Forelimb muscle (tissue), 1 donor: ENCODE results near the gene SP4. TPM values are rescaled to one million over a fixed set of nuclear protein-coding genes. Genes with fewer than 3 reads are reported as not detected.

Experiments used
- DNase-seq: peaks from one replicate; pipeline ENCODE4 v3.0.0-alpha.2; 2013; ENCODE audit warnings: low read depth
- polyA plus RNA-seq: library from polyadenylated mRNA; unstranded; fragments of 120-200 nt; gene quantifications from one replicate; pipeline ENCODE4 v1.2.1, GENCODE V29; 2013; ENCODE audit not compliant: insufficient read length

SP4 gene
- polyA plus RNA-seq, 1 donor = 7.0 TPM

DNA sequence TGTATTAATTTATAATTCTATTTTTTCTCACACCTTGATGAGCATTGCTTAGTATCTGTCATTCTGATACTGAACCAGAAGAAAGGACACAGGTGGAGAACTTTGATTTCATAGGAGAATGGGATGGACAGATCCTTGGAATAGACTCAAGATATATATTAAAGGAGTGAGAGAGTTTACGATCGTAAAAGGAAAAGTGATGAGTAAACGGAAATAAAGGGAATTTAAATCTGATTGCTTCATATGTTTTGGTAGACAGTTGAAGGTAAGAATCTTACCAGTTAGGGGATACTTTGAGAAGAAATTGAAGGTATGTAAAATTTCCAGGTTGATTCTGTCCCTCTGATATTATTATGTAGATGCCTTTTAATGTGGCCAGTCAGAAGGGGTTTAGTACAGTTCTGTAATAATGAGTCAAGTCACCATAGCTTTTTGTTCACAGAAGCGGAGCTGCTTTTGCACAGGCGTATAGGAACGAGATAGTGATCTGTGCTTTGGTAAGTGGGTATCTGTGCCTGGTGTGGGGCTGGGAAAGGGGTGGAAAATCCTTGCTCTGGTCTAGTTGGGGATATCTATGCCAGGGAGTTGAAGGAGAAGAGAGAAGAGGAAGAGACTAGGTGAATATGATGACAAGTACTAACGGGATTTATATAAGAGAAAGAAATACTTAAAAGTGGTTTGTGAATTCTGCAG, 15.4 kb downstream of the SP4 start:
- DNase-seq = no peak

DNA sequence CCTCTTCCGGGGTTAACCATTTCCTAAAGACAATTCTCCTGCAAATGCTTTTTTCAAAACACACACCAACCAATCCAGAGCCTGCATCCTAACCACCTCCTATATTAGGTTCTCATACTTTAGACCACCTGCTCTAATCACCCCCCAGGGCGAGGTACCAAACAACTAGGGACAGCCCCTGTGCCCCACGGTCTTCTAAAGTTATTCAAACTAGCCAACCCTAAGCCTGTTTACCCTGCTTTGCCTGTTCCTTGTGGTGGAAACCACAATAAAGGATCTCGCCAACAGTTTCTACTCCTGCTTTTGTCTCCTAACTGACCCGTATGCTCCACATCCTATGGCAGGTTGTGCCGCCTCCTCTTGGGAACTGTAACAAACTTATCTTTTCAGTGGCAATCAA, 21.1 kb downstream of the SP4 start:
- DNase-seq = no peak

DNA sequence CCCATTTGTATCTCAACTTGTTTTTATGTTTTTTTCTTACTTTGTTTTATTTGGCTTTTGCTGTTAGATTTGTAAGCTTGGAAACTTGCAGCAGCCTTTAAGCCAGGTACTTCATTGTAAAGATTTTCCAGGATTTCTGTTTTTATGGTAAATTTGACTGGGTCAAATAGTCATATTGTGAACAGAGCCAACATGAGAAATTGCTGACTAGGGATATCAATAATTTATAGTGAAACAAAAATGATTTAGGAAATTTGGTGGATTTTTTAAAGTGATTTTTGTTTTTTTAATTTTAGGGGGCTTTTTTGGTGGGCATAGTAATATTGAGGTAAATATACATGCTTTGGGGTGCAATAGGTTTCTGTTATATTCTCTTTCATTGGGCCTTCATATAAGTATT, 22.2 kb downstream of the SP4 start:
- DNase-seq = no peak

DNA sequence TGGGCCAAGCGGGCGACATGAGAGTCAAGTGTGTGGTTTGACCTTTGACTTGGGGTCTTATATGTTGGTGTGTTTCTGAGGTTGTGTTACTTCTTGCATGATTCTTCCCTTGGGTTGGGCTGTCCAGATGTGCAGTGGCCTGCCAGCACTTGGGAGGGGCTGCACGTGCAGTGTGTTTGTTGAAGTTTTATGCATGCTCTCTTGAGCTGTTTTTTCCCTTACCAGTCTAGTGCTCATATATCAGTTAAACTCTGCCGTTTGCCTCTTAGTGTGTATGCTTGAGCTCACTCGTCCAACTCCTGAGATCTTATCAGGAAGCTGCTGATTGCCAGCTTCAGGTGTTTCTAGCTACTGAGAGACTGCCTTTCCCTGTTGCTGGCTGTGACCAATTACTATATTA, 23.1 kb downstream of the SP4 start:
- no peak for DNase-seq

DNA sequence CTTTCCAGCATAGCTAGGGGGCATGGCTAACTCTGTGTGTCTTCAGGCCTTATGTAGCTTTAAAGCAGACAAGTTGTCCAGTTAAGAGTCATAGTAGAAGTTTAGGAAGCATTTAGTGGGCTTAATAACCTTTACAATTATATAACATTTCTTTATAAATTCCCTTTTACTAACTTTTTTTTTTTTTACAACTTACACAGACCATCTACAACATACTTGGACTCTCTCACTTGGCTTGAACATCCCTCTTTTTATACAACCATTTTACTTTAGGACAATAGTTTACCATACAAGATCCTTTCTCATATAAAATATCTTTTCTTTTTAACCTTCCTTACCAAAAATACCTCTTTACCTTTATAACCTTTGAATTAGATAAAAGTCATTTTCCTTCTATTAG, 26.3 kb downstream of the SP4 start:
- DNase-seq = no peak

DNA sequence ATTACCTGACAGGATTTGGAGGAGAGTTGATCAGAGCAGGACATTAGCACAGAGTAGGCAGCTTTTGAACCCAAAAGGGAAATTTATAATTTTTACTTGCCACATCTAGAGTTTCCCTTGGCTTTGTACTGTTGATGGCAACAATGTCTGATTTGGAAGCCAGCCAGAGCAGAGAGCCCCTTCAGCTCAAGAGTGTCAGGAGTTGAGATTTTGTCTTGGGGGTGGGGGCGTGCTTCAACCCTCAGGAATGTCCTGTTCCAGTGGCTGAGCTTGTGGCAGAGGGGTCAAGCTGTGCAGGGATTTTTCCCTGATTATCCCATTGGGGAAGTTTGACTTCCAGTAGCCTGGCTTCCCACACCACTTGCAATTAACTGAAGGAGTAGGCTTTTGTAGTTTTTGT, 27.0 kb downstream of the SP4 start:
- DNase-seq = no peak

DNA sequence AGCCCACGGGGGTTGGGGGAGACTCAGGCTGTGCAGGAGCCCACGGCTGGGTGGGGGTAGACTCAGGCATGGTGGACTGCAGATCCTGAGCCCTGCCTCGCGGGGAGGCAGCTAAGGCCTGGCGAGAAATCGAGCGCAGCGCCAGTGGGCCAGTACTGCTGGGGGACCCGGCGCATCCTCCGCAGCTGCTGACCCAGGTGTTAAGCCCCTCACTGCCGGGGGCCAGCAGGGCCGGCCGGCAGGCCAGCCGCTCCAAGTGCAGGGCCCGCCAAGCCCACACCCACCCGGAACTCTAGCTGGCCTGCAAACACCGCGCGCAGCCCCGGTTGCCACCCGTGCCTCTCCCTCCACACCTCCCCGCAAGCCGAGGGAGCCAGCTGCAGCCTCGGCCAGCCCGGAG, 33.4 kb downstream of the SP4 start:
- no peak for DNase-seq

DNA sequence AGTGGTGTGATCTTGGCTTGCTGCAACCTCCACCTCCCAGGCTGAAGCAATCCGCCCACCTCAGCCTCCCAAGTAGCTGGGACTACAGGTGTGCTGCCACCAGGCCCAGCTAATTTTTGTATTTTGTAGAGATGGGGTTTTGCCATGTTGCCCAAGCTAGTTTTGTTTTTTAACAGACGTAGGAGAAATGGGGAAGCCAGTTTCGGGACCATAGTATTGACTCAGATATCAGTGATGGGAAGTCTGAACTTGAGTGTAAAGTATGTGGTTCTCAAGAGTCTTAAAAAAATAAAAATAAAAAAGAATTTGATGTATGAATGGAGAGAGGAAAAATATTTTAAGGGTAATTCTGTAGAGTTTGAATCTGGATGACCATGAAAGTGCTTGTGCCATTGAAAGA, 34.2 kb downstream of the SP4 start:
- no peak for DNase-seq

DNA sequence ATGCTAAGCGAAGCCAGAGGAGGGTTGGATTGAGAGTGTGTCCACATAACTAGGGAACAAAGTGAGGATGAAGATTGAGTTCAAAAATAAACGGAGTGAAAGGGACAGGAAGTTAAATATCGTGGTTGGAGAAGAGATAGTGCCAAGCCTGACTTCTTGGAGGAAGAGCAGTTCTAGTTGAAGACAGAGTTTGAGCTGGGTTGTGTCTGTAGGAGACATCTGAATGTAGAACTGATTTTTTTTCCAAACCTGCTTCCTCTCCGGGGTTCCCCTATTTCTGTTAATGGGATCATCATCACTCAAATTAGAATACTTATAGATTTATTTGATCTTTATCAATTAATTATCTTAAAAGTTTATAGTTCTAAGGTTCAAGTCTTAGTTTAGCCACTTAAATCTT, 35.6 kb downstream of the SP4 start:
- DNase-seq = no peak

DNA sequence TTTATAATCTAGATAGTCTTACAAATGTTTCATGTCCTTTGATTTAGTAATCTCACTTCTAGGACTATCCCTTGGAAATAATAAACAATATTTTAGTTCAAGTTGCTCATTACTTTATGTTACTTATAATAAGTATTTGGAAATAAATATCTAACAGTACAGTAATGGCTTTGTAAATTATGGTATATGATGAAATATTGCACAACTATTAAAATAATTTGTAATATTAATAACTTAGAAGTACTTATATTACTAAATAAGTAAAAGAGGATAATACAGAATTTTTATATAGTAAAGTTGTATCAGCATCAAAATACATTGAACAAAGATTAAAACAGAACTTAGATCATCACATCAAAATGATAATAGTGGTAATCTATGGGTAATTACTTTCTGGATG, 41.1 kb downstream of the SP4 start:
- no peak for DNase-seq

DNA sequence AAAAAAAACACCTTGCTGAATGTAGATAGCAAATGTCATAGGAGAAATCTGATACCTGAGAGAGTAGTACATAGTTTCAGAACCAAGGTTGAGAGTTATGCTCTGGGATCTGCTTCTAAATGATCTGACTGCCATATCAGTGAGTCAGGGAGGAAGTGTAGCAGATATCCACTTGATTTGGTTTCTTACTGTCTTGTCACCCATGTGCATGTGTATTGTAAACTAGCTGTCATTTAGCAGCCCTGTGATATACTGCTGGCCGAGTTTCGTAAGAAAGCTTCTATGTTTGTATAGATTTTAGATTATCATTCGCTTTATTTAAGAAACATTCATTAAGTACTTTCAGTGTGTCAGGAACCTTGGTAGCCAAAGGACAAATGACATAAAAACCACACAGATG, 42.0 kb downstream of the SP4 start:
- DNase-seq = no peak

DNA sequence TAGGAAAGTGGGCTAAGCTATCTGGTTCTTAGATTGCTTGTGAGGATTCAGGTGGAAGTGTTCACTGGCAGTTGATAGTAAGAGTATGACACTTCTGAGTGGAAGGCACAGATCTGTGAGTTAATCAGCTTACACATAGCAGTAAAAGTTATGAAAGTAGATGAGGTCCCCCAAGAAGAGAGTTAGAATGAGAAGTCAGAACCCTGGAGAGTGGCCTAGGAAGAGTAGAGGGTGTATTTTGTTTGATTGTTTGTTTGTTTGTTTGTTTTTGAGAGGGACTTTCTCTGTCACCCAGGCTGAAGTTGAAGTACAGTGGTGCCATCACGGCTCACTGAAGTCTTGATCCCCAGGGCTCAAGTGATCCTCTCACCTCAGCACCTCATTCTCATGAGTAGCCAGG, 44.1 kb downstream of the SP4 start:
- DNase-seq = no peak

DNA sequence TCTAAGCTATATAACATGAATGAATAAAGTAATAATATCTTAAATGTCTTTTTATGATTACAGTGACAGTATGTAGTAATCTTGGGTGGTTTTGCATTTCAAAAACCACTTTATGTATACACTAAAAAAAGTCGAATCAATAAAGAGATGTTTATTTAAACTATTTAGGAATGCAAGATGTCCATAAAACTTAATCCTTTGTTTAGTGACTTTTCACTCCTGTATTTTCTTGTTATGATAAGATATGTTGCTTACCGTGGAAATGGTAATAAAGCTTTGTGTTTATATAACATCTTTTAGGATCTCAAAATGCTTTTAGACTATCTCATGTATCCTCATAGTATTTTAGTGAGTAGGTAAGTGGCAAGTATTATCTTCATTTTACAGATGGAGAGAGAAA, 48.5 kb downstream of the SP4 start:
- DNase-seq = no peak

DNA sequence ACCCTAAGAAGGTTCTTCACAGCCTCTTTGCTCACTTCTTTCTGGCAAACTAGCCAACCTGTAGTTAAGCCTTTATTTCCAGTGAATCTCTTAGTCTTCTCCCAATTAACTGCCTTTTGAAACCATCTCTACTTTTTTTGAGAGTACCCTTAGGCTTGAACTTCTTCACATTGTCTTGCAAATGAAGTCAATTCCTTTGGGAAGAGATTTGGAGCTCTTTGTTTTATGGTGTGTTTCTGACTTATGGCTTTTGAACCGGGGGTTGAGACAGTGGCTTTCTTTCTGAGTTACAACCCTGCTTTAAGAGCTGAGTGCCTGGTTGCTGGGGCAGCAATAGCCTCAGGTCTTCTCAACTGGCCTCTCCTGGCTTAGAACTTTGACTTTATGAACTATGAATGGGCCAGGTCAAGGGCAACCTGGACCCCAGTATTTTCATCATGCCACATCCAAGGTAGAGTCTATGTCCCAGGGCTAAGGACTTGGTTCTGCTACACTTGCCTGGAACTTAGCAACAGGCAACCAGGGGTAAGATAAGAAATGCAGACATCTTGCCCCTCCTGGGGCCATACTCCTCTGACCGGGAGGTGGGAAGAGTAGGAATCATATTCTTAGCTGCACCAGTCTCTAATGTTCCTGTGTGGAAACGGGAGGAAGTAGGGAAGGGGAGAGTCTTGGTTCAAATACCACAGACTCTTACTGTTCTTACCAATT, 53.0 kb downstream of the SP4 start:
- no peak for DNase-seq

DNA sequence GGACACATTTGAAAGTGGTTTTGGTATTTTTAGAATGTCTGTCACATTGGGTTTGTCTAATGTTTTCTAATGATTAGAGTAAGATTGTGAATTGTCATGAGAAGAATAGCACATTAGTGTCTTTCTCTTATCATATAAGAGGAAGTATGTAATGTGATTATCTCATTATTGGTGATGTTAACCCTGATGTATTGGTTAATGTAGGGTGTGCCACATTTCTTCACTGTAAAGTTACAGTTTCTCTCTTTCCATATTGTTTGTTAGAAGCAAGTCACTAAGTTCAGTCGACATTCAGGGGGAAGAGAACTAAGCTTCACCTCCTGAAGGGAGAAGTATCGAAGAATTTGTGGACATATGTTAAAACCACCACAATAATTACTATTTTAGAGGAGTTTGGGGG, 58.6 kb downstream of the SP4 start:
- DNase-seq = no peak

DNA sequence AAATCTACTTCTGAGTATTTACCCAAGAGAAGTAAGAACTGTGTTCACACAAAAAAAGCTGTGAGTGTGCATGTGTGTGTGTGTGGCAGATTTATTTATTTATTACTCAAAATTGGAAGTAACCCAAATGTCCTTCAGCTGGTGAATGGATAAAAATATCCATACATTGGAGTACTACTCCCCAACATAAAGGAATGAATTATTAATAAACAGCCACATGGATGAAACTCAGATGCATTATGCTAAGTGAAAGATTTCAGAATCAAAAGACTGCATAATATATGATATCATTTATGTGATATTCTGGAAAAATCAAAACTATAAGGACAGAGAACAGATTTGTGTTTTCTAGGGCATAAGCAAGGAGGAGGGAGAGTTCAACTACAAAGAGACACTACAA, 67.8 kb downstream of the SP4 start:
- no peak for DNase-seq

DNA sequence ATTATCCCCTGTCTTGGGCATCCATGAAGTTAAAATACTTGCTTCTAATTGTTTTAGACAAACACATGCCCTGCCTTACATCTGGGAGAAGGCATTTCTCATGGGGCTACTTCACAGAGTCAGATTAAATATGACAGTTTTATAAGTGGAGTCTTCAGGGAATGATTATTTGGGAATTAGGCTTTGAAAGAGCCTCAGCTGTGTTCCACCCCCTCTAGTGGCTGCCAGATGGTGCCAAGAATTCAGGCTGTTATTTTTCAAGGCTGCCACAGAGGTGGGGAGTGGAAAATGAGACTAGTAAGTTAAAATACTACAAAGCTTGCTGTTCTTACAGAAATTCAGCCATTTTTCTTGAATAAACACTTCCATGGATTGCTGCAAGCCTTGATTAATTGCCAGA, 69.2 kb downstream of the SP4 start:
- DNase-seq = no peak

DNA sequence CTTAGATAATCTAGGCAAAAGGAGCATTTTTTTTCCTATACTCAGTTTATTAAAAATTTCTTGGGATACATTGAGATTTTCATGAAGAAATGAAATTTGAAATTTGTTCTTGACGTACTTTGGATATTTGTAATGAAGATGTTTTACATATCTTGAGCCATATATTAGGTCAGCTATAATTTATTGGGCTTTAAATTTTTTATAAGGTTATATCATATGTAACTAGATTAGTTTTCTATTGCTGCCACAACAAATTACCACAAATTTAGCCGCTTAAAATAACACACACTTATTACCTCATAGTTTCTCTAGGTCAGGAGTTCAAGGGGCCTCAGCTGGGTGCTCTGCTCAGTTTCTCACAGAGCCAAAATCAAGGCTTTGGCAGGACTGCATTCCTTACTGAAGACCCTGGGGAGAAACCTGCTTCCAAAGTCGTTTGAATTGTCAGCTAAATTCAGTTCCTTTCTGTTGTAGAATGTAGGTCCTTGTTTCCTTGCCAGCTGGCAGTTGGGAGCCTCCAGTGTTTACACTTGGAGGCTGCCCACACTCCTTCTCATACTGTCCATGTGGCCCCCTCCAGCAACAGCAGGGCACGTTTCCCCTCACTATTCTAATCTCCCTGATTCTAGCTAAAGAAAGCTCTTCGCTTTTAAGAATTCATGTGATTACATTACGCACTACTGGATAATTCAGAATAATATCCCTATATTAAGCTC, 72.4 kb downstream of the SP4 start:
- no peak for DNase-seq

DNA sequence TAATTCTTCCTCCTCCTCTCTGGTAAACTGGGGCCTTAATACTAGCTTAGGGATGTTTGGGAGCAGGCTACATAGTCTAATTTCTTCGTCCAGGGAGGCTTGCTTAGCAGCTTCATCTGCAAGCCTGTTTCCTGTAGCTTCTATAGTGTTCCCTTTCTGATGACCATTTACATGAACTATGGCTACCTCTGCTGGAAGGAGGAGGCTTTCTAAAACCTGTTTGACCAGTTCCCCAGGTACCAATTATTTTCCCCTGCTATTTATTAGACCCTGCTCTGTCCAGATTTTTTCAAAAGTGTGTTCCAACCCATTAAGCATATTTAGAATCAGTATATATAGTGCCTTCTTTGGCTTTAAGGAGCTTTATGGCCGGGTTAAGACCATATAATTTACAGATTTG, 76.1 kb downstream of the SP4 start:
- DNase-seq = no peak

DNA sequence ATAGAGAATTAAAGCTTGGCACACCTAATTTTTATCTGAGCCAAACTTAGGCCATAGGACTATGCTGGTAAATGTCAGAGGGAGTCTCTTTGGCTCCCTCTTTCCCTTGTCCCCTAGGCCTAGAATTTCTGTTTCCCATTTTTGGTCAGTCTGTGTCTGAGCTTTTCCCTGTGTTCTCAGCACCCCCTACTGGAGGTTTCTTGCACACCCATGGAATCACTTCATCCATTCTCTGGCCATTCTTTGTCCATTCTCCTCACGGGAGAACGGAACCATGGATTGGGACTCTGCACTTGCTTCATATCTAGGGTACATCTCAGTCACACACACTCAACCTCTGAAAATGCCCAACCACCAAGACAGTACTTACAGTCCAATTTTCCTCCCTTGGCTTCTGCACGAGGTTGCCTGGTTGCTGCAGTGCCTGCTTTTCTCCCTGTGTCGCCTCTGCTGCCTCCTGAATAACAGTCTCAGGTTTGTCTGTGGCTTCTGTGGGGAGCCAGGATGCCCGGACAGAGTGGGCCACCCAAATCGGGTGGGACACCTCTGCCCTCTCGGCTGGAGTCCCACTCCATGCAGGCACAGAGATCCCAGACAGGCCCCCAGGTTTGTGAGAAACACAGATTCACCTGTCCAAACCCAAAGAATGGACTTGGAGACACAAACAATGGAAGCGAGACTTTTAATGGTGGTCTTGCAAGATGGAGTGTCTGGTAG, 79.9 kb downstream of the SP4 start:
- DNase-seq = no peak

DNA sequence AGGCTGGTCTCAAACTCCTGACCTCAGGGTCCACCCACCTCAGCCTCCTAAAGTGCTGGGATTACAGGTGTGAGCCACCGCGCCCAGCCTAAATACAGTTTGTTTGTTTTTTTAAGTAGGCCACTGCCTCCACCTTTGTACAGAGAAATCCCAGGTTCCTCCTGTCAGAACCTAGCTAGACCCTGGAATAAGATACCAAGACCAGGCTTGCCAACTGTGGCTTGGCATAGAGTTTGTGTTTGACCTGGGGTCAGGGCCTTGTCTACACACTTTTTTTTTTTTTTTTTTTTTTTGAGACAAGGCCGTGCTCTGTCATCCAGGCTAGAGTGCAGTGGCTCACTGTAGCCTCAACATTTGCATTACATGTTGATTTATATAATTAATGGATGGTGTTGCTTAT, 80.7 kb downstream of the SP4 start:
- no peak for DNase-seq

DNA sequence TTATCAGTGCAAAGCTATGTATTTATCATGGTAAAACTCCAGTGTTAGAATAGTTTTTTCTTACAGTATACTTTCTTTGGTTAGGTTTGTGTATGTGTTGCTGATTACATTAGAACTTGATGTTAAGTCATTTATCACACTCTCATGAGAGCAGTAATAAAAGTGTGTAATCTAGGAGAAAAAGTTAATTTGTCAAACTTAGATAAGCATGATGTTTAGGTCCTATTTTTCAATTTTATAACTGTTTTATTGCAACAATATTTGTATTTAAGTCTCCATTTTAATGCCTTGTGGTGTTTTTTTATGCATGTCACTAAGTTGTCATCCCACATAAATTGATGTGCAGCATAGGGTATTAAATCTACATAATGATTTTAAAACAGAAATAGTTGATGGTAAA, 86.2 kb downstream of the SP4 start:
- DNase-seq = no peak

DNA sequence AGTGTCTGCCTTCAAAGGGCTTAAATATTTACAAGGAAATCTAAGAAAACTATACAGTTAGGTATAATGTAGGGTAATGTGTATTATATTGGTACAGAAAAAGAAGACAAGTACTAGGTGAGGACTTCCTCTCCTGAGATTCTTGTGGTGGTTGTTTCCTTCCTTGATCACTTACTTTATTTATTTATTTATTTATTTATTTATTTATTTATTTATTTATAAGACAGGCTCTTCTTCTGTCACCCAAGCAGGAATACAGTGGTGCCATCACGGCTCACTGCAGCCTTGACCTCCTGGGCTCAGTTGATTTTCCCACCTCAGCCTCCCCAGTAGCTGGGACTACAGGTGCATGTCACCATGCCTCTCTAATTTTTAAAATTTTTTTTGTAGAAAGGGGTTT, 96.8 kb downstream of the SP4 start:
- DNase-seq = no peak
